GM20000 (cell line): Measurements from ENCODE around the gene CROCC2.
A peak's percentile ranks its signal among the peaks of the same experiment; 100 is the strongest.

Experiments
- DNase-seq: peaks from one replicate; pipeline ENCODE4 v3.0.0; 2012; ENCODE audit warnings: low spot score
- TF ChIP-seq, protein P1 (sequence below): IDR thresholded peaks from 2 replicates; pipeline ENCODE4 v1.5.1; 2012; ENCODE audit warnings: mild to moderate bottlenecking, control low read depth; ENCODE audit errors: extremely low read depth, missing control alignments

CROCC2 gene

DNA sequence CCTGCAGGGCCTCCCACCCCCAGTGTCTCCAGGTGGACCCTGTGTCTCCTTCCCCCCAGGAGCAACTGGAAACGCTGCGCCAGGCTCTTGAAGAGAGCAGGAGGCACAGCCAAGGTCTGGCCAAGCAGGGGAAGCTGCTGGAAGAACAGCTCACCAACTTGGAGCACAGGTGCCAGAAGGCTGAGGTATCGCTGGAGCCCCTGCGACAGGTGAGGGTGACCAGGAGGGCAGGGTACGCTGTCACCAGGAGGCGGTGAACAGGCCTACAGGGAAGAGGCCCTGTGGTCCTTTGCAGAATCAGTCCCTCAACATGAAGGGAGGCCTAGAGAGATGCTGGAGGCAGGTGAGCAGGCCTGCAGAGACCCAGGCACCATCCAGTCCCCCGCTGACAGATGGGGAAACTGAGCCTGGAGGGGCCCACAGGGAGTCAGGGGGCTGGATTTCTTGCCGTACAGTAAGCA, 76.7 kb downstream of the CROCC2 start:
- DNase-seq, result no peak
- TF ChIP-seq, protein P1, sequence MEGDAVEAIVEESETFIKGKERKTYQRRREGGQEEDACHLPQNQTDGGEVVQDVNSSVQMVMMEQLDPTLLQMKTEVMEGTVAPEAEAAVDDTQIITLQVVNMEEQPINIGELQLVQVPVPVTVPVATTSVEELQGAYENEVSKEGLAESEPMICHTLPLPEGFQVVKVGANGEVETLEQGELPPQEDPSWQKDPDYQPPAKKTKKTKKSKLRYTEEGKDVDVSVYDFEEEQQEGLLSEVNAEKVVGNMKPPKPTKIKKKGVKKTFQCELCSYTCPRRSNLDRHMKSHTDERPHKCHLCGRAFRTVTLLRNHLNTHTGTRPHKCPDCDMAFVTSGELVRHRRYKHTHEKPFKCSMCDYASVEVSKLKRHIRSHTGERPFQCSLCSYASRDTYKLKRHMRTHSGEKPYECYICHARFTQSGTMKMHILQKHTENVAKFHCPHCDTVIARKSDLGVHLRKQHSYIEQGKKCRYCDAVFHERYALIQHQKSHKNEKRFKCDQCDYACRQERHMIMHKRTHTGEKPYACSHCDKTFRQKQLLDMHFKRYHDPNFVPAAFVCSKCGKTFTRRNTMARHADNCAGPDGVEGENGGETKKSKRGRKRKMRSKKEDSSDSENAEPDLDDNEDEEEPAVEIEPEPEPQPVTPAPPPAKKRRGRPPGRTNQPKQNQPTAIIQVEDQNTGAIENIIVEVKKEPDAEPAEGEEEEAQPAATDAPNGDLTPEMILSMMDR, result no peak

DNA sequence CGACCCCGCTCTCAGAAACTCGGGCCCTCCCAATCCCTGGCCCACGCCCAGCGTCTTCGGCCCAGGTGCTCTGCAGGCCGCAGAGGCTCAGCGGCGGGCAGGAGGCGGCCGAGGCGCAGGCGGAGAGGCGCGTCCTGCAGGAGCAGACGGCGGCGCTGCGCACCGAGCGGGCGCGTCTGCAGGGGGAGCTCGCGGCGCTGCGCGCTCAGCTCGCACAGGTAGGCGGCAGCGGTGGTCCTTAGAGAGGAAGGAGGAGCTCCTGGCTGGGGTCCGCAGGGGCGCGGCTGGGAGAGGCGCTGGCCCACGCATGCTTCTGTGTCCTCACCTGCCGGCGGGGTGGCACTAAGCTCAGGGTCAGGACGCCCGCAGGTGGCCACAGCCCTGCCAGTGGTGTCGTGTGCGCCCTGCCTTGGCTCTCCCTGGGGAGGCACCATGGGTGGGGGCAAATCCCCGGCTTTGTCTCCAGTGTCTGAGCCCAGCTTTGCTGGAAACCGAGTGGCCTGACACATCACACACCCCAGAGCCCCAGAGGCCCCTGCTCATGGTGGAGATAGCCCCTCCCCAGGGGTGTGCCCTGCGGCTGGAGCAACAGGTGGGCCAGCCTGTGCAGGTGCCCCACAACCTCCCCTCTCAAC, 77.3 kb downstream of the CROCC2 start:
- peak; percentile 69 for DNase-seq
- TF ChIP-seq, protein P1, result peak; percentile 68

DNA sequence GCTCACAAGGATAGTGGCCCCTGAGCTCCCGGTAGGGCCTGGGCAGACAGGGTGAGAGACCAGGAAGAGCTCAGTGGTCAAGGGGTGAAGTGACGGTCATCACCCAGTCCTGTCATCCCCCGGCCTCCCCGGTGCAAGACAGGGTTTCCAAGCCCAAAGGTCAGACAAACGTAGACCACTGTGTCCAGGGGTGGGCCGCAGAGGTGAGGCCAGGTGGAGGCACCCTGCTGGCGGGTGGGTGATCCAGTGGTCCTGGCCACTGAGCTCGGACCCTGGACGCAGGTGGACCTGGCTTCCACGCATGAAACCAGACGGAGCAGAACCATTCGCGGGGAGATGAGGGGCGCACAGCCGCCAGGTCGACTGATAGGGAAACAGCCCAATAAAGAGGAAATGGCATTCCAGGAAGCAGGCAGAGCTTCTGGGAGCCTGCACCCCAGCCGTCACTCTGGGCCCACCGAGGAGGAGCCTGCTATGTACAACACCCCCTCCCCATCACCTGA, 77.9 kb downstream of the CROCC2 start:
- no peak for DNase-seq

DNA sequence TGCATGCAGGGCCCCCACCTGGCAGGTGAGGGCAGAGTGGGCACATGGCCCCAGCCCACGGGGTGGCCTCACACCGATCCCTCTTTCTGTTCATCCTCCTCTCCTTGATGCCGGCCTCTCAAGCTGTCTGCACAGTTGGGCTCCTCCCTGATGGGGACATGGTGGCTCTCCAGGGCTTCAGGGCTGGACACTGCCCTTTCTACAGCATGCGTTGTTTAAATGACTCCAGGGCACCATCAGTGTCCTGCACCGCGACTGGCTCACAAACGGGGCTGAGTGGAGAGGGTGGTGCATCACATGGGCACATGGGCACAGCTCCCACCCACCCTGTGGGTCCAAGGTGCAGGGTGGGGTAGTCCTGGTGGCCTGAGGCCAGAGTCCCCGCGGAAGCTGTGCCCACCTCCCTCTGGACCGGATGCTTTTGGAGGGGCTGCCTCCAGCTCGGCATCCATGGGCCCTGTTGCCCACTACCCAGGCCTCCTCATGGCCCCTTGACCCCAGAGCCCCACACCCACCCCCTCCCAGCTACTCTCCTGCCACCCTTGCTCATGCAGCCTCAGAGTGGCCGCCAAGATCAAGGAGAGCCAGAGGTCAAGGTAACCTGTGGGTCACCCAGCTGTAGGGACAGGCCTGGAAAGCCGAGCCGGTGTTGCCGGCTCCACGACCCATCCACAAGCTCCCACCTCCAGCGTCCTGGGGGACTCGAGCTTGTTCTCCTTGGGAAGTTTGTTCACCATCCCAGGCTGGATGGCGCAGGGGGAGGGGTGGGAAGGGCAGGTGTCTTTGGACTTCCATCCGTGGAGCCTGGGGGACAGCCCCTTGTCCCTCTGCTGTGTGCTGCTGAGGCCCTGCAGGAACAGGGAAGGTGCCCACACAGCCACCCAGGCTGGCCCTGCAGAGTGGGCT, 80.0 kb downstream of the CROCC2 start:
- TF ChIP-seq, protein P1, result no peak
- no peak for DNase-seq

More for the DNA sequence above, 77.9 kb downstream of the CROCC2 start:
- TF ChIP-seq, protein P1, result no peak

DNA sequence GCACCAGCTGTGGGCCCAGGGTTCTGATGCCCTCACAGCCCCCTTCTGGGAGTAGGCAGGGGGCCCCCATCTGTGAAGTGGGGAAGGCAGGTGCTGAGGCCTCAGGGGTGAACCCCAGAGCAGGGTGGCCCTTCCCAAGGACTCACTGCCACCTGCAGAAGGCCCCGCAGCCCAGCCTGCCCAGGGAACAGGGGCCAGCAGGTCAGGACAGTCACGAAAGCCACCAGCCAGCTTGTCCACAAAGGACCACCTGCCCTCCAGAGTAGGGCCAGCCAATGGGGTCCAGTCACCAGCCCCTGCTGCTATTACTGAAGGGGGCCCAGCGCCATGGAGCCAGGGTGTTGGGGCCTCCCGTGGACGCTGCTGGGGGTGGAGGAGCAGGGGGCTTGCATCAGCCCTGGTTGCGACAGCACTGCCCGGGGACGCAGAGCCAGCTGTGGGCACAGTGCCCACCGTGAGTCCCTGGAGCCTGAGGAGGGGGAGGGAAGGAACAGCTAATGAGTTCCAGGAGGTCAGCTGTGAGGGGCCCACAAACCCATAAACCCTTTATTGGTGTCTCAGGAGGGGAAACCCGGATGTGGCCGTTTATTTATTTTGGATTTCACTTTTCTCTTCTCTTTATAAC, 80.8 kb downstream of the CROCC2 start:
- TF ChIP-seq, protein P1, result no peak
- no peak for DNase-seq

DNA sequence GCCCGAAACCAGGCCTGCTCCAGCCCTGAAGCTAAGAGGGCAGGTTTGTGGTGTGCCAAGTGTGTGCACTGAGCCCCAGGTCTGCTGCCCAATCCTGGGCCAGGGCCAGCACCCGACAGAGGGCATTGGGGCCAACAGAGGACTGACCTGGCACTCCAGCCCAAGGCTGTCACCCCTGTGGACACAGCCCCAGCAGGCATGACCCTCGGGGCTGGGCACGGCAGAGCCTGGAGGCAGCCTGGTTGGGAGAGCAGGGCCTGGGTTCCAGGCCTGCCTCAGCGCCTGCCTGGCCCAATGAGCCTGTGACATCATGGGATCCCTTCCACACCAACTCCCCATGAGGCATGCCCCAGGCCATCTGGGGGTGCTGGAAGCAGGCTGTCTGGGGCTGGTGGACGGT, 81.5 kb downstream of the CROCC2 start:
- TF ChIP-seq, protein P1, result no peak
- DNase-seq, result no peak
